ENCODE data around the gene AKR1E2. TPM values are rescaled to one million over a fixed set of nuclear protein-coding genes. Genes with fewer than 3 reads are reported as not detected.

The AKR1E2 gene
- 10.0 TPM for total RNA-seq
- long read RNA-seq, partial matches to known transcripts = 0 of 2 reads
- long read RNA-seq, other reads (novel, unspliced or antisense) = 2 of 2 reads

DNA sequence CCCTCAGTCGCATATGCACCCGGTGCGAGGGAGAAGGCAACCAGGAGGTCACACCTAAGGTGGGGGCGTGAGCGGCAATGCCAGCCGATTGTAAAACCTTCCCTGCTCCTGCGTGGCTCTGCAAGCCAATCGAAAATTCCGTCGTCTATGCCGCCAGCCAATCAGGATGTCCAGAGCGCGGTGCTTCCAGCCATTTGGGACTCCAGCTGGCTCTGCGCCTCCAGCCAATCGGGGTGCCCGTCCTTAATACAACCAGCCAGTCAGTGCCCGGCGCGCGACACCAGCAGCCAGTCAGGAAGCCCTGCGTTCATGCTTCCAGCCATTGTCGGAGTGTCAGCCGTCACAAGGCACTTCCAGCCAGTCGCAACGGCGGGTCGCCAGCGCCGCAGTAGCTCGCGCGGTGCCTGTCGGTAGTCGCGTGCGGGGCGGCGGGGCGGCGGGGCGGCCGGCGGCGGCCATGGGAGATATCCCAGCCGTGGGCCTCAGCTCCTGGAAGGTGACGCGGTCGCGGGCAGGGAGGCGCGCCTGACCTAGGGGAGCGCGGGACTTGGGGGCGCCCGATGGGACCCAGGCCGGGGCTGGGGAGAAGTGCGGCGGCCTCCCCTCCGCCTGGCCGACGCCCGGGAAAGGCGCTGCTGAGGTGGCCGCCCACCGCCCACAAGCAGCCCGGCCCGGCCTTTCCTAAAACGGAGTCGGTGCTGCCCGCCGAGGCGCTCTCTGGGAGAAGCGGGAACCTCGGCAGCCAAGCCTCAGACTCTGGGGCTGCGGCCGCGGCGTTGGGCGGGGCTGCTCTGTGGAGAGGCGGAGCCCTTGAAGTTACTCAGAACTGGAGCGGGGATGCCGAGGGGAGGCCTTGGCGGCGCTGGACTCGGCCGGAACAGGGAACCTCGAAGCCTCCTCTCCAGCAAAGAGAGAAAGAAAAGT is at the start of gene AKR1E2:
Gene AKR1E2 (plus strand): TSS at position 340 of the 924 bp plus-strand sequence. CDS start 118 bp downstream, at position 458.
- peaks cover 4% of the 10 kb centered on the region for H3K4me1 ChIP-seq
- peak; percentile 96 for ATAC-seq
- TF ChIP-seq, protein P1, sequence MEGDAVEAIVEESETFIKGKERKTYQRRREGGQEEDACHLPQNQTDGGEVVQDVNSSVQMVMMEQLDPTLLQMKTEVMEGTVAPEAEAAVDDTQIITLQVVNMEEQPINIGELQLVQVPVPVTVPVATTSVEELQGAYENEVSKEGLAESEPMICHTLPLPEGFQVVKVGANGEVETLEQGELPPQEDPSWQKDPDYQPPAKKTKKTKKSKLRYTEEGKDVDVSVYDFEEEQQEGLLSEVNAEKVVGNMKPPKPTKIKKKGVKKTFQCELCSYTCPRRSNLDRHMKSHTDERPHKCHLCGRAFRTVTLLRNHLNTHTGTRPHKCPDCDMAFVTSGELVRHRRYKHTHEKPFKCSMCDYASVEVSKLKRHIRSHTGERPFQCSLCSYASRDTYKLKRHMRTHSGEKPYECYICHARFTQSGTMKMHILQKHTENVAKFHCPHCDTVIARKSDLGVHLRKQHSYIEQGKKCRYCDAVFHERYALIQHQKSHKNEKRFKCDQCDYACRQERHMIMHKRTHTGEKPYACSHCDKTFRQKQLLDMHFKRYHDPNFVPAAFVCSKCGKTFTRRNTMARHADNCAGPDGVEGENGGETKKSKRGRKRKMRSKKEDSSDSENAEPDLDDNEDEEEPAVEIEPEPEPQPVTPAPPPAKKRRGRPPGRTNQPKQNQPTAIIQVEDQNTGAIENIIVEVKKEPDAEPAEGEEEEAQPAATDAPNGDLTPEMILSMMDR (IDR thresholded peaks at IDR 0.05) = no peak
- no peaks in the 10 kb centered on the region for H3K27me3 ChIP-seq
- intact Hi-C loops (cut with DNase I) = no loop called here
- H3K4me3 ChIP-seq = peak within 1 kb of the TSS; percentile 65
- DNase-seq = peak; percentile 96
- no peaks in the 10 kb centered on the region for H3K36me3 ChIP-seq
- H3K27ac ChIP-seq = peak within 1 kb of the TSS; percentile 91
- no peaks in the 10 kb centered on the region for H3K9me3 ChIP-seq

DNA sequence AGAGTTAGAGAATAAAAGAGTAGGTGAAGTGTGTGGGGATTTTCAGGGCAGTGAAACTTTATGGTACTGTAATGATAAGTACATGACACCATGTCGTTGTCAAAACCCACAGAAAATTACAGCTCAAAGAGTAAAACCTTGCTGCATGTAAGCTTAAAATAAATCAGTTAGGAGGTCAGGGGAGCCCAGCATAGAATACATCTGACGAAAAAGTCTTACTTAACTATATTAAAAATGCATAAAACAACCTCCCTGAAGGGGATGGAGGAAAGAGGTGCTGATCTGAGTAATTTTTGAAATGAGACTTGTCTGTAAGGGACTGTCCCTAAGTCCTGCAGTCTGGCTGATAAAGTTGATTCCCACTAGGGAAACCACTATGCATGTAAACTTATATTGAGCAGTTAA is 49.8 kb upstream of the AKR1E2 start:
- intact Hi-C loops (cut with DNase I) = no loop called here
- no peaks in the 10 kb centered on the region for H3K36me3 ChIP-seq
- no peak for ATAC-seq

GRCh38 chr10:4778761-4779160 is 47.2 kb upstream of the AKR1E2 start:
- Histone ChIP-seq H3K9me3 (no peaks in the 10 kb centered on the region), H3K4me3 (no peak overlapping the region), H3K36me3 (no peaks in the 10 kb centered on the region), H3K4me1 (no peaks in the 10 kb centered on the region), H3K27me3 (no peaks in the 10 kb centered on the region), H3K27ac (no peak overlapping the region)
- intact Hi-C loops (cut with DNase I) = no loop called here
- ATAC-seq = no peak
- TF ChIP-seq, protein P1 (IDR thresholded peaks at IDR 0.05) = no peak
- DNase-seq = no peak

More for the DNA sequence above, 49.8 kb upstream of the AKR1E2 start:
- no peaks in the 10 kb centered on the region for H3K4me1 ChIP-seq
- no peak overlapping the region for H3K4me3 ChIP-seq
- no peaks in the 10 kb centered on the region for H3K27me3 ChIP-seq
- no peaks in the 10 kb centered on the region for H3K9me3 ChIP-seq
- no peak for DNase-seq
- no peak overlapping the region for H3K27ac ChIP-seq
- TF ChIP-seq, protein P1 (IDR thresholded peaks at IDR 0.05) = no peak

- Histone ChIP-seq H3K36me3 (no peaks in the 10 kb centered on the region), H3K27me3 (no peaks in the 10 kb centered on the region), H3K9me3 (no peaks in the 10 kb centered on the region), H3K4me1 (no peaks in the 10 kb centered on the region), H3K27ac (no peak overlapping the region), H3K4me3 (no peak overlapping the region)
- ATAC-seq (no peak), DNase-seq (no peak)
- TF ChIP-seq, protein P1 (IDR thresholded peaks at IDR 0.05) = no peak
- intact Hi-C loops (cut with DNase I) = no loop called here
Observed at GRCh38 chr10:4780091-4780490, 45.9 kb upstream of the AKR1E2 start.

DNA sequence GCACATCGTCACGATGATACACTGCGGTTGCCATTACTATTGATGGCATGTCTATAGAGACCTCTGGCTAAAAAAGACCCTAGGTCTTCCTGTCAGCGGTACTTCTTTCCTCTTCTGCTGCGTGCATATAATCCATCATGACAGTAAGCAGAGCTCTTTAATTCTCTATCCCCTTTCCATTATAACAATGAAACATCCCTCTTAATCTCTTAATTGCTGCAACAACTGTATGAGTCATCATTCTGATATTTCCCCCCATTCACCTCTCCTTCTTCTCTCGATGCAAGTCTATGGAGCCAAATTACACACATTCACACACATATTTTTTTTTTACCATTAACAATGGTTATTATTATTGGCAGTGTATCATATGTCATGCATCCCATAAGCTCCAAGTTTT is 45.2 kb upstream of the AKR1E2 start:
- H3K4me1 ChIP-seq = no peaks in the 10 kb centered on the region
- no peak for DNase-seq
- no peak overlapping the region for H3K27ac ChIP-seq
- TF ChIP-seq, protein P1 (IDR thresholded peaks at IDR 0.05) = no peak
- no peak overlapping the region for H3K4me3 ChIP-seq
- no peak for ATAC-seq
- no peaks in the 10 kb centered on the region for H3K36me3 ChIP-seq
- intact Hi-C loops (cut with DNase I) = no loop called here
- H3K27me3 ChIP-seq = no peaks in the 10 kb centered on the region
- no peaks in the 10 kb centered on the region for H3K9me3 ChIP-seq
